HG03520 (cell line): Measurements from ENCODE around the gene TREX2.
"Not testable (repeated sequence)": the region's sequence is repeated elsewhere in the genome, so short reads cannot be mapped to it uniquely, and the experiment has no call there.

Source experiments
- ATAC-seq: cut with Tn5 transposase; IDR thresholded peaks from one replicate; pipeline ENCODE4 v1.9.1; 2021; ENCODE audit warnings: mild to moderate bottlenecking, moderate library complexity; ENCODE audit not compliant: unreplicated experiment

Gene TREX2

DNA sequence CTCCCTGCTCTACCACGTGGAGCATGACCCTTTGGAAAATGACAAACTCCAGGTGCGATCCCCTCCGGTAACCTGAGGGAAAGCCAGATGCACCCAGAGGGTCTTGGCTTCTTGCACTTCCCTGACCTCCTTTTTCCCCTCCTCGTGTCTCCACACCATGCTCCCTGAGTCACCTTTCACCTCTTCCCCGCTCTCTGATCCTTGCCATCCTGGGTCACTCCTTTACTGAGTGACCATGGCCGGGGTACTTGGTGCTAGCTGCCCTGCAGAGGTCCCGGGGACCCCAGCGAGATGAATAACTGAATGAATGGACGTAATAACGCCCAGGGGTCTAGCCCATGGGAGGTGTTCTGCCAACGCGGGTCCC is 35.0 kb downstream of the TREX2 start:
- no peak for ATAC-seq

DNA sequence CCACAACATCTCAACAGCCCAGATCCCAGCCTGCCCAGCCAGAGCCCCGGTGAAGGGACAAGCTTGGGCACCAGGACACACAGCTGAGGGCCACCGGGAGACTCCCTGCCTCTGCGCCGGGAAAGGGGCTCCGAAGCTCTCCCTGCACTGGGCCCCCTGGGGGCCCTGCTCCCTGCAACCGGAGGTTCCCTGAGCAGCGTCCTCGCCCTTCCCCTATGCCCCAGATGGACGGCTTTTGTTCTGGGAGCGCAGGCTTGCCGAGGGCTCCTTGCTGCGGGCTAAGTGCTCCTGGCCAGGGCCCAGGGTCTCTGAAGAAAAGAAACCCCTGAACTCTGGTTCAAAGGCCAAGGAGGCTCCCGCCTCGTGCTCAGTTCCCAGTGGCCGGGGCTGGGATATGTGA is 35.5 kb downstream of the TREX2 start:
- ATAC-seq: no peak

DNA sequence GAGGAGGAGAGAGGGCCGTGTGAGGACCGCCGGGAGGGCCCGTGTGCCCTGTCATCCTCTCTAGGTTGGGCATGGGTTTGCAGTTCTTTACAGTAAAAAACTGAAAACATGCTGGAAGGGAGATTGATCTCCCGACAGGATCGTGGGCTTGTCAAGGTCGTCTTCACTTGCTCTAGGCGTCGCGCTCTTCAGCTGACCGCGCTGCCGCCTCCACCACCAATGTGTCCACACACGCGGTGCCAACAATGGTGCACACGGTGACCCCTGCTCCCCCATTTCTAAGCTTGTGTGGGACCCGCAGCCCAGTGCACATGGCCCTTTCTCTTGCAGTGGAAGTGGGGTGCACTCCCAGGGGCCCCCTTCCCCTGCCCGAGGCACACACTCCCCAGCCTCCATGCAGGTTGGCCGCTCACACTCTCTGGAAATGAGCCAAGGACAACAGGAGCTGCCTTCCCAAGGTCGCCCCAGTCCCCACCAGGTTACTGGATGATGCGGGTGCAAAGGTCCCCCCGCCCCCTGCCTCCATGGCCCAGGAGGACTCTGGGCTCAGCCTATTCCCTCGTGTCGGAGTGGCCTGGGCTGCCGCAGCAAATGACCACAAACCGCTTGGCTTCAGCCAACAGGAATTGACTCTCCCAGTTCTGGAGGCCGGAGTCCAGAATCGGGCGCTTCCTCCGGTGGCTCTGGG is 36.3 kb downstream of the TREX2 start:
- no peak for ATAC-seq

DNA sequence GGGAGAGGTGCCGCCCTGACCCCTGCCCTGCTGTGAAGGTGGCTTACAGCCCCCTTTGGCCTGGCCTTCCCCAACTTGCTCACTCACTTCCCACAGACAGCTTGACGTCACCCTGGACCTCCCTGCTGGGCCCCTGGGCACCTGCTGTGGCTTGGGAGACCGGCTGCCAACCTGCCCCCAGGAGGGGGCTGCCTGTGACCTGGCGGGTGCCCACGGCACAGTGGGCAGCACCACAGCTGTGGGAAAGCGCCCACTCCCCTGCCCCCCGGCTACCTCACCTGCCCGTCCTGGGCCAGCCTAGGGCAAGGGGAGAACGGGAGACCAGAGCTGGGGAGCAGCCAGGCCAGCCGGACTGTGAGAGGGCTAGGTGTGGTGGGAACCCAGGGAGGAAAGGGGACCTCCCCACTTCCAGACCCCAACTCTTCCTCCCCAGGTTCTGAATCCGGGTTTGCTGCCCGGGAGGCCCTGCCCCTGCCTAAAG is 36.9 kb downstream of the TREX2 start:
- no peak for ATAC-seq

DNA sequence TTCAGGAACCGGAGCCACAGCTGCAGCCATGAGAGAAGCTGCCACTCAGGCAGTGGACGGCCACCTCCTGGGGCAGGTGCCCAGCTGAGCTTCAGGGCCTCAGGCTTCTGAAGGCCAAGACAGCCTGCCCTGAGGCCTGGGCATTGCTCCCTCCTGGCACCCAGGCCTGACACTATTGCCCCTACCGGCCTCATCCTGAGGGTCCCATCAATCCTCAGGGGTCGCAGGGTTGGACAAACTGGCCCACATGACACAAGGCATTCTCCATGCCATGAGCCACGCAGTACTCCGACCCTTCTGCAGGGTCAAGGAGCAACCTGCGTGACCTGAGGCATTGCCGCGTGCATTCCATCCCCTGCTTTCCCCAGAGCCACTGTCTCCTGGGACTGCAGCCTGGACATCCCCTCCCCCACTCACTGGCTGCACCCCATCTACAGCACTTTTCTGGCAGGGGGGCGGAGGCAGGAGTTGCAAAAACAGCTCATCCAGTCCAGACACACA is 37.6 kb downstream of the TREX2 start:
- ATAC-seq: no peak

DNA sequence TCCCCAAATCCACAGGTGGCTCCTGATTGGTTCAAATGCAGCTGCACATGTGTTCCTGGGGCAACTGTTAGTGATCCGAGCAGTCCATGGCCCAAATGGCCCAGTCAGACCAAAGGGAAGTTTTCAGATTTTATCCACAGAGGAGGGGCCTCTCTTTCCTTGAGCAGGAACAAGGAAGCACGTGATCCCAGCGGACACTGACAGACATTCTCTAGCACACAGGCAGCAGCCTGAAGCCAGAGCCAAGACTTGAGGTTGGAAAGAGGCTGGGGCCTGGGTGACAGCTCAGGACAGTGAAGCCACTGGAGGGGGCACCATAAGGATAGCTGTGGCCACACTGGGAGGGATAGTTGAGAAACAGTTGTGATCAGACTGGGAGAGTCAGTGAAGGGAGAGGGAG is 38.1 kb downstream of the TREX2 start:
- no peak for ATAC-seq

DNA sequence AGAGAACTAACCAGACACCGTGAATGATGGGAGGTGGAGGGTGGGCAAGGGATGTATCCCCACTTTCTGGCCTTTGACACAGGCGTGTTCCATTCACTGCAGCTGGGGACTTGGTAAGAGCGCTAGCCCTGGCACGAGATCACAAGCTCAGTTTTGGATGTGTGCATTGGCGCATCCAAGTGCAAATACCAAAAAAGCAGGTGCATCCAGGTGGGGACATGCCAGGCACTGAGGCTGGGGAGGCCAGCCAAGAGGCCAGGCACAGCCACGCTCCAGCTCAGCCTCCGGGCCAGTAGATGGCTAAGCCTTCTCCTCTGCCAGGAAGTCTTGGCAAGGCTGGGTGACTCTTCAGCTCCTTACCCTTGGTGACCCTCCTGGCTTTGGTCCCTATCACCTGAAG is 39.0 kb downstream of the TREX2 start:
- ATAC-seq: no peak

DNA sequence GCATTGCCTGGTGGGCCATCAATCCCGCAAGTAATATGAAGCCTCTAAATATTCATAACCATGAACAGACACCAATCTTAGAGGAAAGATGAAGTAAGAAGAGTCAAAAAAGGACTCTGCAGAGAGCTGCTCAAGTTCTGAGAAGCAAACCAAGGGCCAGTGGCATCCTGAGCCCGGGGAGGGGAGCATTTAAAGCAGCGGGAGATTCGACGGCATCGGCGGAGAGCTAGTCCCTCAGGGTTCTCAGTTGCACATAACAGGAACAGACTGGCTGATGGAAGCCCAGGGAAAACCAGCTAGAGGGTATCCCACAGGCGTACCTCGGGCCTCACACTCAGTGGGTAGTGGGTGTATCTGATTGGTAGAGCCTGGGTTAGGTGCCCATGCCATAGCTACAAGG is 39.8 kb downstream of the TREX2 start:
- no peak for ATAC-seq

DNA sequence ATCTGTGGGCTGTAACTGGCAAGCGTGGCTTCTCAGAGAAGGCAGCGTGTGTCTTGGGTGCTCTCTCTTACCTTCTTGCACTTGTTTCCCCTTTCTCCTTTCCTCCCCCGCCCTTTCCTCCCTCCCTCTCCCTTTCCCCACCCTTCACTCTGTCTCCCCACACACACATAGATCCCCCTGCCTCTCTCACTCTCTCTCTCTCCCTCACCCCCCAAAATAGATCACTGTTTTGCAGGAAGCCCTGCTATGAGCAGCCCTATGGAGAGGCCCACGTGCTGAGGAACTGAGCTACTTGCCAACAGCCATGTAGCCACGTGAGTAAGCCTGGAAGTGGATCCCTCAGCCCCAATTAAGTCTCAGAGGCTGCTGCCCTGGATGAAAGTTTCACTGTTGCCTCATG is 40.4 kb downstream of the TREX2 start:
- no peak for ATAC-seq

DNA sequence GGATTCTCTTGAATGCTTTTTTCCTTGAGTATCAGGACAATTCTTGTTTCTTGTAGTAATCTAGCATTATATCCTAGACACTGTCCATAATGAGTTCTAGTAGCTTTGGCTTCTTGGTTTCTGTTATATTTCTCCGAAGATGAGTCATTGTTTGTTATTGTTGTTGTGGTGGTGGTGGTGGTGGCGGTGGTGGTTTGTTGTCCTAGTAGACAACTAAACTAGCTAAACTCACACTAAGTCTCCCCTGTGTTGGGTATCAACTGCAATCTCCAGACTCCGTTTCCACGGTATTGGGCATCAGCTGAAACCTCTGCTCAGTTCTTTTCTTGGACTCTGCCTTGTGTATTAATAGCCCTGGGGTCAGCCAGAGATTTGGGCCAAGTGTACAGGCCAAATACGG is 41.5 kb downstream of the TREX2 start:
- not testable (repeated sequence) for ATAC-seq

DNA sequence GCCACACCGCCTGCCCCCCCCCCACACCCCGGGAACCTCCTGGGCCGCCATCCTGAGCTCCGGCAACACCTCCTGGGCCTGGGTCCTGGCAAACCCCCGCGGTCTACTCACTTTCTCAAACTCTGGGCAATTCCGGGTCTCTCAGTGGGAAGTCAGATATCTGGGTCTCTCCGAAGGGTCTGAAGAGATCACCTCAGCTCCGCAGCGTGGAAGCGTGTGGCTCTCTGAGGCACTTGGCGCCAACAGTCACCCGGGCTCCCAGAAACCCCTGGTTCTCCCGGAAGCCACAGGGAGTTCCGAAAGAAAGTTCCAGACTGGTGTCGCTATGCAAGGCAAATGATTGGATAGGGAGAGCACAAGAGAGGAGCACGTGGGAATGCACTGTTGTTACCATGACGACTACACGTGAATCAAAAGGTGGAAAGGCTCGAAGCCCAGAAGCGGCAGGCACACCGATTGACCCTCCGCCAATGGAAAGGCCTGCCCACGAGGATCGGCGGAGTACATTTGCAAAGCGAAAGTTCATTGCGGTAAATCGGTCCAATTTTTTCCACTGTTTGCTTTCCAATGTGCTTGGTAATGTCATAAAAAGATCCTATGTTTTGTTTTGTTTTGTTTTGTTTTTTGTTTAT is 44.6 kb downstream of the TREX2 start, which contains the start of gene PNMA6E:
Gene PNMA6E (minus strand): TSS at position 218 of the 632 bp plus-strand sequence. CDS start 2,501 bp downstream, outside the sequence.
- no peak for ATAC-seq

DNA sequence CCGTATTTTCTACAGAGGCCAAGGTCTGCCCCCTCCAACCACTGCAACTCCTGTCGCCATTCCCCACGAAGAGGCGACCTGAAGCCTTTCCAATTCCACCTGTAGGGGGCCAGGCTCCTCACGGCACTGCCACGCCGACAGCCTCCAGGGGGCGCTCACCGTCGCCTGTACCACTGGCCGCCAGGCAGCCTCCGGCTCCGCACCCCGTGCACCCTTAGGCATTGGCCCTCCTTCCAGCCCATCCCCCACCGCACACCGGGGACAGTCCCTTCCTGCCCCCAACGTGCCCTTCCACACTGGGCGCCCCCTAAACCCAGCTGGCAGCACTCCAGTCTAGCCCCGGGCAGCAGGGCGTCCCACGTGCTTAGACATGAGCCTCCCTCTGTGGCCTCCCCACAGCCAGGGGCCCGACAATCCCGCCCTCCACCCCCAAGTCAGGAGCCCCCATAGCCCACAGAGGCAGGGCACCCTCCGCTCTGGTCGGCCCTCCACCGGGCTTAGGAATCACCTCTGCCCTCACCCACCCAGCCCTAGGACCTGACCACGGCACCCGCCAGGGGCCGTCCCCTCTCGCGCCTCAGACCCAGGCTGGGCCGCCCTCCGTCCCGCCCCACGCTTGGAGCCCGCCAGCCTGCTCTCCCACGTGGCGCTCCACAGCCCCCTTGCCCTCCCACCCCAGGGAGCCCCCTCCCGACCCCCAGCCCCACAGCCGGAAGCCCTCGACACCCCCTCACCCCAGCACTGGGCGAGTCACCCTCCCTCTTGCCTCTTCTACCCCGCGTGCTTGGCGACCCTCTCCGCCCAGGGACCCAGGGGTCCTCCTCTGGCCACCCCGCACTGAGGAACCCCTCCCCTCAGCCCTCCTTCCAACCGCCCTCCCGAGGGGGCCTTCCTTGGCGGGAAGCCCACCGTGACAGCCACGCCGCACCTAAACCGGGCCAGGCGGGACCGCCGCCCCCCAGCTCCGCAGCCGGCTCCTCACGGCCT is 45.4 kb downstream of the TREX2 start:
- no peak for ATAC-seq

DNA sequence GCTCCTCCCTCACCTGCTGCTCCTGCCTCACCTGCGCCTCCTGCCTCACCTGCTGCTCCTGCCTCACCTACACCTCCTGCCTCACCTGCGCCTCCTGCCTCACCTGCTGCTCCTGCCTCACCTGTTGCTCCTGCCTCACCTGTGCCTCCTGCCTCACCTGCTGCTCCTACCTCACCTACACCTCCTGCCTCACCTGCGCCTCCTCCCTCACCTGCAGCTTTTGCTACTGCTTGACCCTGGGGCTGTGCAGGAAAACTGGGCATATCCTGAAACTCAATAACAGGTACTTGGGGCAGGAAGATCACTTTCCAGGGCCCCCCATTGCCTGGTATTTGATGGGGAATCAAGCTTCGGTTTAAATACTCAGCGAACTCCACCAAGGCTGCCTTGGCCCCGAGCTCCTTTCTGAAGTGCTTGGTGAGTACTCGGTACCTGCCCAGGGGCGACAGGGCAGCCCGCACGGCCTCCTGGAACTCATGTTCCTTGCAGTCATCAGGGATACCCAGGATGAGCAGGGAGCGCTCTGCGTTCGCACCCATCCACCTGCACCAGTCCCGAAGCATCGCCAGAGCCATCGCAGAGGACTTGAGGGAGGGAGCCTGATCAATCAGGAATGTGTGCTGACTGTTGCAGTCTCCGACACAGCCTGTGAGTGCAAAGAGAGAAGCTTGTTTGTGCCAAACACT is 47.4 kb downstream of the TREX2 start:
- no peak for ATAC-seq

DNA sequence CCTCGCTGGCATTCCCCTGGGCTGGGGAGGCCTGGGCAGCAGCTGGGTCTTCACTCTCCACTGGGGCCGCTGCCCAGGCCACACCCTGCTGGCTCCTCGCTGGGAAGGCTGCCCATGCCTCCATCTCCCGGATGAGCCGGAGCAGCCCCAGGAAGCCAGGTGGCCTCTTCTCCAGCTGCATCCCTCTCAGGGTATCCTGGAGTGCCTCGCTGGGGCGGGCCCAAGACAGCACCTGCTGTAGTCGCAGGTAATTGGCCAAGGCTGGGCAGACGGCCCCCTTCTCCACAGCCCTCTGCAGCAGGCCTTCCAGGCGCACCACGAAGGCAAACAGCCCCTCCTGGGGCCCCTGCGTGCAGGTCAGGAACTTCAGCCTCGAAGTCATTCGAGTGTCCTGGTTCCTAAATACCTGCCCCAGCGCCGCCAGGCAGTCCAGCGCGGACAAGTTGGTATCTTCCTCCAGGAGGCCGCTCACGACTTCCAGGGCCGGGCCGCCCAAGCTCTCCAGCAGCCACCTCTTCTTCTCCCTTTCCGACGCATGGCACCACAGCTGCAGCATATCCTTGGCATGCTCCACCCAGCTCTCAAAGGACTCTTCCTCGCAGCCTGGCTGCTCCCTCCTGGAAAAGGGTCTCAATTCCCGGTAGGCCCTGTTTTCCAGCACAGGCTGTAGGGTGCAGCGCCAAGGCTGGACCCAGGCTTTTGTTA is 48.4 kb downstream of the TREX2 start:
- ATAC-seq: no peak

DNA sequence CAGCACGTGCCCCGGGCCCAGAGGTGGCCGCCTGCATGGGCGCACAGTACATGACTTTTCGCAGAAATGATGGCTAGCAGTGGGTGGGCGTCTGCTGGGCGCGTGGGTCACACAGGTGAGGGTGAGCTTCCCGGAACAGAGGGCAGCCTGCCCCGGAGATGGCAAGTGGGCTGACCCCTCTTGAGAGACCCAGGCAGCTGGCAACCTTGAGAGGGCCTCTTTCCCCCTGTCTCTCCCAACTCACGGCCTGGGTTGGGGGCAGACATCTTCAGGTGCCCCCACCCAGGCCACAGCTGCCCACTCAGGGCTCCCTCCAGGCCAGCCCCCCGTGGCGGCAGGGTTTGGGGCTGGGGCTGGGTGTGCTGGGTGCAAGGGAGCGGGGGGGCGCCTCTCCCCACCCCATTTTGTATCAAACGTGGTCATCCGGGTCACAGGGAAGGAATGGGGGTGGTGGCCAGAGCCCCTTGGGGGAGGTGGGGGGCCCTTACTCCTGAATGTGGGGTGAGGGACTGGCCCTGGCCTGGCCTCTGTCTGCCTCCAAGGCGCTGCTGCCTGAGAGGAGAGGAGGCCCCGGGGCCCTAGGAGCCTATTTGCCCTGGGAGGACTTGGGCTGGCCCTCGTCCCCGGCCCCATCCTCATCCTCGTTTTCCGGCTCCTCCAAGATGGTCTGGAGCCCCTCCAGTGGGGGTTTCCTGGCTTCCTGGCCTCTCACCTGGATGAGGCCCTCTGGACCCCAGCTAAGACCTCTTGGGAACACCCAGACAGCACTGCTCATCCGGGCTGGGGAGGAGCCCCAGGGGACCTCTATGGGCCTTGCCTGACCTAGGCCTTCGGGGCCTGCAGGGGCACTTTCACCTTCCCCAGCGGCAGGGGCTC is 49.3 kb downstream of the TREX2 start:
- no peak for ATAC-seq

DNA sequence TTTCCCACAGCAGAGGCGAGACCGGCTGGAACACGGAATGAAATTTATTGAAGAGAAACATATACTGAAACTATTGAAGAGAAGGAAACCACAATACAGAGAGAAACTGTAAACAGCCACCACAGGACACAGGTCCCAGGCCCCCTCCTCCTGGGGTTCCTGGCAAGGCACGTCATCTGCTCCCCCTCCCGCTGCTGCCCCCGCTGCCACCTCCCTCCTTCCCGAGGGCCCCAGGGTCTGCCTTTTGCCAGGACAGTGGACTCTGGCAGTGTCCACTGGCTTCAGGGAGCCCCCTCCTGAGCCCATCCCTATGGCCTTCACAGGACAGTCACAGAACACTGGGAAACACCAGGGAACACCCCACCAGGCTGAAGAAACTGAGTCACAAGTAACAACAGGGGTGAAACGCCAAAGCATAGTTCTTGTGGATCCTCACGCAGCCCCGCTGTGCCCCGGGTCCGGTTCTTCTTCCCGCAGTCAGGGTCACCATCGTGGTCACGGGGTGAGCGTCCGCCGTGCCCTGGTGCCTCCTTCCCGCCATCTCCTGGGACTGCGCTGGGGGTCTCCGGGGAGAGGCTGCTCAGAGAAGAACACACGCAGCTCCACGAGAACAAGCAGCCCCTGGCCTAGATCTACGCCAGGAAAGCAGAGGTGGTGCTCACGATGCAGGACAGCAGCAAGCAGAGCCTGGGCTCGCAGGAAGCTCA is 50.1 kb downstream of the TREX2 start:
- no peak for ATAC-seq

DNA sequence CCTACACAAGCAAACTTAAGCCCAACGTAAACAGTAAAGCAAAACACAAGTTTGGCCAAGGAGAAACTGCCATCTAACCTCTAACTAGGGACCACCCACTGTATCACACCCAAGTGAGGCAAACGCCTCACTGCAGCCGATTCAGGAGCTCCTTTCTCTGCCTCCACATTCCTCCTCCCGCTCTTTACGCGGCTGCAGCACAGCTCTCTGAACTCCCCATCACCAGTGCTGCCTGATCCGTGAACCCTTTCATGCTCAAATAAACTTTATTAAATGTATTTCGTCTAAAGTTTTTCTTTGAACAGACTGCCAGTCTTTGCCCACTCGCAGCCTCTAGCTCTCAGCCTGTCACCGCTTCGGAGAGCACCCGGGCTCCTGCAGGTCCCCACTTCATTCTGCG is 51.2 kb downstream of the TREX2 start:
- no peak for ATAC-seq
